Activated CD4-positive, alpha-beta T cell treated with anti-CD3 and anti-CD28 coated beads, Interleukin-2, amount 50 U/mL, for 24 hours (primary cell): ENCODE measurements around the gene ANXA11.
A peak's percentile ranks its signal among the peaks of the same experiment; 100 is the strongest.
"Not testable (repeated sequence)": the region's sequence is repeated elsewhere in the genome, so short reads cannot be mapped to it uniquely, and the experiment has no call there.

Experiments used
- DNase-seq, 2 donors: peaks; one replicate each; pipeline ENCODE4 v3.0.0-alpha.2; 2020; ENCODE audit warnings: low read depth in 1 of 2, low spot score in 1 of 2

The ANXA11 gene

GRCh38 chr10:80205477-80206276 is at the start of gene ANXA11:
ANXA11 (minus strand) TSS chr10:80205537; CDS start chr10:80172861, 32,676 bp downstream.
- peak; percentile 63 to 73 for DNase-seq

GRCh38 chr10:80254726-80255125 is 49.4 kb upstream of the ANXA11 start:
- DNase-seq, result not testable (repeated sequence)

GRCh38 chr10:80253963-80254271 is 48.6 kb upstream of the ANXA11 start:
- DNase-seq, result not testable (repeated sequence)

- no peak for DNase-seq
Observed at GRCh38 chr10:80253266-80253962, 48.1 kb upstream of the ANXA11 start.

- no peak for DNase-seq
Observed at GRCh38 chr10:80252296-80252887, 47.1 kb upstream of the ANXA11 start.

GRCh38 chr10:80251703-80252280 is 46.5 kb upstream of the ANXA11 start:
- DNase-seq, result not testable (repeated sequence)

GRCh38 chr10:80250399-80250798 is 45.1 kb upstream of the ANXA11 start:
- DNase-seq, result not testable (repeated sequence)

GRCh38 chr10:80249906-80250305 is 44.6 kb upstream of the ANXA11 start:
- not testable (repeated sequence) for DNase-seq

GRCh38 chr10:80247611-80248010 is 42.3 kb upstream of the ANXA11 start:
- DNase-seq, result not testable (repeated sequence)

- not testable (repeated sequence) for DNase-seq
Observed at GRCh38 chr10:80244371-80244770, 39.0 kb upstream of the ANXA11 start.

- DNase-seq, result not testable (repeated sequence)
Observed at GRCh38 chr10:80242341-80242740, 37.0 kb upstream of the ANXA11 start.

- DNase-seq, result not testable (repeated sequence)
Observed at GRCh38 chr10:80236457-80236856, 31.1 kb upstream of the ANXA11 start.

- not testable (repeated sequence) for DNase-seq
Observed at GRCh38 chr10:80234331-80235235, 29.2 kb upstream of the ANXA11 start.

- DNase-seq, result not testable (repeated sequence)
Observed at GRCh38 chr10:80233871-80234270, 28.5 kb upstream of the ANXA11 start.

GRCh38 chr10:80226723-80227122 is 21.4 kb upstream of the ANXA11 start:
- DNase-seq, result not testable (repeated sequence)

- DNase-seq, result not testable (repeated sequence)
Observed at GRCh38 chr10:80223031-80223419, 17.7 kb upstream of the ANXA11 start.

- DNase-seq, result not testable (repeated sequence)
Observed at GRCh38 chr10:80218878-80219277, 13.5 kb upstream of the ANXA11 start.

GRCh38 chr10:80214368-80214982 is 9.1 kb upstream of the ANXA11 start:
- not testable (repeated sequence) for DNase-seq

- DNase-seq, result not testable (repeated sequence)
Observed at GRCh38 chr10:80212535-80213115, 7.3 kb upstream of the ANXA11 start.

- no peak for DNase-seq
Observed at GRCh38 chr10:80211786-80212185, 6.4 kb upstream of the ANXA11 start.
